ENCODE results near the gene P2RX2. TPM values are rescaled to one million over a fixed set of nuclear protein-coding genes. Genes with fewer than 3 reads are reported as not detected.

Gene P2RX2
- total RNA-seq, 6 donors from 2014 or later, result 0.27 to 4.4 (median 1.00) TPM; not detected in 2

- Histone ChIP-seq H3K4me3 (no peak overlapping the region), H3K36me3 (peaks cover 6 to 61% (median 43%) of the 10 kb centered on the region in 4 donors), H3K27ac (no peak overlapping the region), H3K9me3 (no peaks in the 10 kb centered on the region), H3K27me3 (no peaks in the 10 kb centered on the region), H3K4me1 (peaks cover 0 to 11% (median 2%) of the 10 kb centered on the region in 4 donors)
- no peak for ATAC-seq (ENCODE audit: low FRiP score in 2 of 2)
- DNase-seq, result peak in 1 of 2 donors; percentile 73
- TF ChIP-seq POLR2AphosphoS5 (IDR thresholded peaks at IDR 0.05), result no peak
- TF ChIP-seq CTCF (IDR thresholded peaks at IDR 0.05), result no peak
- TF ChIP-seq POLR2A (IDR thresholded peaks at IDR 0.05), result no peak
- TF ChIP-seq EP300 (IDR thresholded peaks at IDR 0.05), result no peak
- WGBS, 2 donors, result 74 to 77% methylated on average over 17 to 18 of the region's 20 CpGs
Observed at GRCh38 chr12:132571598-132571997, 47.0 kb upstream of the P2RX2 start.

- peak; percentile 59 to 91 for DNase-seq
- no peak overlapping the region for H3K4me3 ChIP-seq
- no peaks in the 10 kb centered on the region for H3K27me3 ChIP-seq
- H3K27ac ChIP-seq, result no peak overlapping the region
- no peaks in the 10 kb centered on the region for H3K9me3 ChIP-seq
- 80 to 87% methylated on average over 13 to 21 of the region's 26 CpGs for WGBS, 2 donors
- H3K4me1 ChIP-seq, result peaks cover 0 to 11% (median 2%) of the 10 kb centered on the region in 4 donors
- TF ChIP-seq POLR2AphosphoS5 (IDR thresholded peaks at IDR 0.05) (no peak), CTCF (IDR thresholded peaks at IDR 0.05) (peak in 1 of 6 experiments; percentile 25)
- peaks cover 6 to 64% (median 46%) of the 10 kb centered on the region in 4 donors for H3K36me3 ChIP-seq
- peak; percentile 28 to 53 for ATAC-seq (ENCODE audit: low FRiP score in 2 of 2)
Observed at GRCh38 chr12:132572106-132572505, 46.5 kb upstream of the P2RX2 start.

GRCh38 chr12:132572801-132573760 is 45.5 kb upstream of the P2RX2 start:
- peak in 1 of 2 donors; percentile 71 for DNase-seq
- no peak overlapping the region for H3K27ac ChIP-seq
- H3K4me3 ChIP-seq, result no peak overlapping the region
- ATAC-seq (ENCODE audit: low FRiP score in 2 of 2), result no peak
- H3K36me3 ChIP-seq, result peaks cover 6 to 65% (median 52%) of the 10 kb centered on the region in 4 donors
- 87 to 91% methylated on average over 20 to 30 of the region's 36 CpGs for WGBS, 2 donors
- H3K27me3 ChIP-seq, result no peaks in the 10 kb centered on the region
- TF ChIP-seq CTCF (IDR thresholded peaks at IDR 0.05), result no peak
- TF ChIP-seq POLR2A (IDR thresholded peaks at IDR 0.05), result no peak
- no peak for TF ChIP-seq EP300 (IDR thresholded peaks at IDR 0.05)
- no peak for TF ChIP-seq POLR2AphosphoS5 (IDR thresholded peaks at IDR 0.05)
- H3K4me1 ChIP-seq, result peaks cover 0 to 11% (median 2%) of the 10 kb centered on the region in 4 donors
- H3K9me3 ChIP-seq, result no peaks in the 10 kb centered on the region

GRCh38 chr12:132574271-132574996 is 44.1 kb upstream of the P2RX2 start:
- Histone ChIP-seq H3K27me3 (no peaks in the 10 kb centered on the region), H3K4me3 (no peak overlapping the region), H3K36me3 (peaks cover 6 to 67% (median 56%) of the 10 kb centered on the region in 4 donors), H3K4me1 (peaks cover 0 to 11% (median 2%) of the 10 kb centered on the region in 4 donors), H3K27ac (no peak overlapping the region), H3K9me3 (no peaks in the 10 kb centered on the region)
- WGBS, 2 donors, result 97% methylated on average over 24 to 39 of the region's 39 CpGs
- DNase-seq (peak in 1 of 2 donors; percentile 79), ATAC-seq (ENCODE audit: low FRiP score in 2 of 2) (no peak)
- TF ChIP-seq CTCF (IDR thresholded peaks at IDR 0.05) (no peak), POLR2A (IDR thresholded peaks at IDR 0.05) (no peak), POLR2AphosphoS5 (IDR thresholded peaks at IDR 0.05) (no peak), EP300 (IDR thresholded peaks at IDR 0.05) (no peak)

Data from upper lobe of left lung (tissue), 6 donors.